Activated CD8-positive, alpha-beta T cell treated with anti-CD3 and anti-CD28 coated beads, Interleukin-2, amount 10 ng/mL, durations not matched to agents 7 days and 5 days (primary cell): Measurements from ENCODE around the gene KRTAP1-5. TPM values are rescaled to one million over a fixed set of nuclear protein-coding genes. Genes with fewer than 3 reads are reported as not detected.
"Not testable (repeated sequence)": the region's sequence is repeated elsewhere in the genome, so short reads cannot be mapped to it uniquely, and the experiment has no call there.

Source experiments
- ATAC-seq: fragments of 150-1000 bp; cut with Tn5 transposase; one replicate; pipeline ENCODE4 v1.10.0; 2021; ENCODE audit warnings: moderate library complexity
- CTCF ChIA-PET: fragments of 350-600 bp; sonication (Branson Sonifier 250); formaldehyde crosslinking; loops from one replicate; lab custom pipeline; 2021; ENCODE audit warnings: antibody characterized with exemption; lab: Charles Lee
- POLR2A ChIA-PET: fragments of 350-600 bp; sonication (Branson Sonifier 250); formaldehyde crosslinking; loops from one replicate; lab custom pipeline; 2021; ENCODE audit warnings: antibody characterized with exemption; lab: Charles Lee
- DNase-seq: peaks from one replicate; pipeline ENCODE4 v3.0.0-alpha.2; 2020
- H3K27ac Mint-ChIP-seq: one replicate; pipeline ENCODE4 v1.8.0; 2021; ENCODE audit warnings: mild to moderate bottlenecking, mixed read lengths
- H3K27me3 Mint-ChIP-seq: one replicate; pipeline ENCODE4 v1.8.0; 2021; ENCODE audit warnings: low read depth, mixed read lengths
- H3K36me3 Mint-ChIP-seq: one replicate; pipeline ENCODE4 v1.8.0; 2021; ENCODE audit warnings: low read depth, mixed read lengths
- H3K4me1 Mint-ChIP-seq: one replicate; pipeline ENCODE4 v1.8.0; 2021; ENCODE audit warnings: low read depth, mixed read lengths
- H3K4me3 Mint-ChIP-seq: one replicate; pipeline ENCODE4 v1.8.0; 2021; ENCODE audit warnings: mild to moderate bottlenecking, mixed read lengths
- H3K9me3 Mint-ChIP-seq: one replicate; pipeline ENCODE4 v1.8.0; 2022; ENCODE audit warnings: mixed read lengths; ENCODE audit not compliant: insufficient read depth
- total RNA-seq, 2 experiments: library from RNA; stranded (reverse); gene quantifications; one replicate each; pipeline ENCODE4 v1.2.3, GENCODE V29; 2021

KRTAP1-5 gene
- not detected for total RNA-seq

GRCh38 chr17:41026715-41027471 is at the start of gene KRTAP1-5:
Gene KRTAP1-5 (minus strand): TSS chr17:41027208. CDS start chr17:41027155, 53 bp downstream.
- no peaks in the 10 kb centered on the region for H3K36me3 Mint-ChIP-seq
- no peak within 1 kb of the TSS for H3K4me3 Mint-ChIP-seq
- ATAC-seq (no peak), DNase-seq (no peak)
- peaks cover 4% of the 10 kb centered on the region for H3K4me1 Mint-ChIP-seq
- no peak within 1 kb of the TSS for H3K27ac Mint-ChIP-seq
- ChIA-PET CTCF (no interaction called here), POLR2A (no interaction called here)
- no peaks in the 10 kb centered on the region for H3K9me3 Mint-ChIP-seq
- H3K27me3 Mint-ChIP-seq: peaks cover 20% of the 10 kb centered on the region

GRCh38 chr17:41076788-41077187 is 49.8 kb upstream of the KRTAP1-5 start:
- peaks cover 14% of the 10 kb centered on the region for H3K27me3 Mint-ChIP-seq
- H3K27ac Mint-ChIP-seq: no peak overlapping the region
- no peak for DNase-seq
- CTCF ChIA-PET: no interaction called here
- H3K9me3 Mint-ChIP-seq: no peaks in the 10 kb centered on the region
- POLR2A ChIA-PET: no interaction called here
- no peak for ATAC-seq
- H3K4me3 Mint-ChIP-seq: no peak overlapping the region
- H3K36me3 Mint-ChIP-seq: no peaks in the 10 kb centered on the region
- no peaks in the 10 kb centered on the region for H3K4me1 Mint-ChIP-seq

- DNase-seq (no peak), ATAC-seq (no peak)
- Mint-ChIP-seq H3K4me3 (no peak overlapping the region), H3K4me1 (peaks cover 2% of the 10 kb centered on the region), H3K9me3 (no peaks in the 10 kb centered on the region), H3K36me3 (no peaks in the 10 kb centered on the region), H3K27me3 (peaks cover 12% of the 10 kb centered on the region), H3K27ac (no peak overlapping the region)
- ChIA-PET CTCF (interaction anchor here (1.1 kb wide), 1 partner anchor 115 kb away, joined by 3 read pairs; no protein-coding TSS in a partner anchor), POLR2A (interaction anchor here (0.6 kb wide), 1 partner anchor 295 kb away, joined by 3 read pairs; no protein-coding TSS in a partner anchor)
Observed at GRCh38 chr17:41073676-41074075, 46.7 kb upstream of the KRTAP1-5 start.

GRCh38 chr17:41071606-41072360 is 44.8 kb upstream of the KRTAP1-5 start:
- no peak for DNase-seq
- ATAC-seq: no peak
- ChIA-PET POLR2A (no interaction called here), CTCF (no interaction called here)
- H3K27me3 Mint-ChIP-seq: peaks cover 6% of the 10 kb centered on the region
- no peak overlapping the region for H3K27ac Mint-ChIP-seq
- H3K9me3 Mint-ChIP-seq: no peaks in the 10 kb centered on the region
- no peaks in the 10 kb centered on the region for H3K36me3 Mint-ChIP-seq
- H3K4me1 Mint-ChIP-seq: peaks cover 2% of the 10 kb centered on the region
- H3K4me3 Mint-ChIP-seq: no peak overlapping the region

GRCh38 chr17:41069031-41069430 is 42.0 kb upstream of the KRTAP1-5 start:
- peaks cover 2% of the 10 kb centered on the region for H3K4me1 Mint-ChIP-seq
- DNase-seq (no peak), ATAC-seq (no peak)
- no peaks in the 10 kb centered on the region for H3K36me3 Mint-ChIP-seq
- H3K27ac Mint-ChIP-seq: no peak overlapping the region
- no peak overlapping the region for H3K4me3 Mint-ChIP-seq
- H3K27me3 Mint-ChIP-seq: no peaks in the 10 kb centered on the region
- ChIA-PET POLR2A (no interaction called here), CTCF (no interaction called here)
- H3K9me3 Mint-ChIP-seq: no peaks in the 10 kb centered on the region

GRCh38 chr17:41067281-41067680 is 40.3 kb upstream of the KRTAP1-5 start:
- Mint-ChIP-seq H3K36me3 (no peaks in the 10 kb centered on the region), H3K27ac (no peak overlapping the region), H3K4me1 (peaks cover 2% of the 10 kb centered on the region), H3K4me3 (no peak overlapping the region), H3K27me3 (peaks cover 4% of the 10 kb centered on the region), H3K9me3 (no peaks in the 10 kb centered on the region)
- ChIA-PET POLR2A (no interaction called here), CTCF (interaction anchor here (0.9 kb wide), 1 partner anchor 255 kb away, joined by 4 read pairs; no protein-coding TSS in a partner anchor)
- ATAC-seq (no peak), DNase-seq (no peak)

GRCh38 chr17:41065829-41066624 is 39.0 kb upstream of the KRTAP1-5 start, which contains the start of gene KRTAP2-4:
Gene KRTAP2-4 (minus strand): TSS chr17:41065879. CDS start chr17:41065845, 34 bp downstream.
- Mint-ChIP-seq H3K9me3 (no peaks in the 10 kb centered on the region), H3K36me3 (no peaks in the 10 kb centered on the region), H3K27ac (no peak within 1 kb of the TSS), H3K4me1 (peaks cover 2% of the 10 kb centered on the region), H3K4me3 (no peak within 1 kb of the TSS), H3K27me3 (peaks cover 10% of the 10 kb centered on the region)
- ChIA-PET CTCF (no interaction called here), POLR2A (no interaction called here)
- no peak for DNase-seq
- no peak for ATAC-seq

GRCh38 chr17:41065016-41065689 is 38.1 kb upstream of the KRTAP1-5 start:
- H3K27ac Mint-ChIP-seq: not testable (repeated sequence)

GRCh38 chr17:41064301-41064700 is 37.3 kb upstream of the KRTAP1-5 start:
- POLR2A ChIA-PET: no interaction called here
- DNase-seq: no peak
- no peak overlapping the region for H3K27ac Mint-ChIP-seq
- no peak for ATAC-seq
- CTCF ChIA-PET: no interaction called here
- peaks cover 23% of the 10 kb centered on the region for H3K27me3 Mint-ChIP-seq
- H3K36me3 Mint-ChIP-seq: no peaks in the 10 kb centered on the region
- H3K9me3 Mint-ChIP-seq: no peaks in the 10 kb centered on the region
- H3K4me3 Mint-ChIP-seq: no peak overlapping the region
- H3K4me1 Mint-ChIP-seq: peaks cover 2% of the 10 kb centered on the region

More at GRCh38 chr17:41065016-41065689, 38.1 kb upstream of the KRTAP1-5 start:
- ATAC-seq, H3K4me3 Mint-ChIP-seq, H3K4me1 Mint-ChIP-seq, H3K9me3 Mint-ChIP-seq, H3K36me3 Mint-ChIP-seq, CTCF ChIA-PET, POLR2A ChIA-PET, DNase-seq: not testable (repeated sequence)
- peaks cover 17% of the 10 kb centered on the region for H3K27me3 Mint-ChIP-seq

- no peak for ATAC-seq
- Mint-ChIP-seq H3K27me3 (peaks cover 28% of the 10 kb centered on the region), H3K4me1 (no peaks in the 10 kb centered on the region), H3K36me3 (no peaks in the 10 kb centered on the region), H3K9me3 (no peaks in the 10 kb centered on the region), H3K27ac (no peak overlapping the region), H3K4me3 (no peak overlapping the region)
- ChIA-PET CTCF (no interaction called here), POLR2A (no interaction called here)
- no peak for DNase-seq
Observed at GRCh38 chr17:41063449-41063848, 36.4 kb upstream of the KRTAP1-5 start.

- ATAC-seq: no peak
- no peak for DNase-seq
- H3K27me3 Mint-ChIP-seq: peaks cover 36% of the 10 kb centered on the region
- no peaks in the 10 kb centered on the region for H3K9me3 Mint-ChIP-seq
- CTCF ChIA-PET: no interaction called here
- no peaks in the 10 kb centered on the region for H3K36me3 Mint-ChIP-seq
- no peak overlapping the region for H3K4me3 Mint-ChIP-seq
- POLR2A ChIA-PET: no interaction called here
- no peaks in the 10 kb centered on the region for H3K4me1 Mint-ChIP-seq
- no peak overlapping the region for H3K27ac Mint-ChIP-seq
Observed at GRCh38 chr17:41061964-41062363, 35.0 kb upstream of the KRTAP1-5 start.
